K562 (cell line): ENCODE data around the gene KLRK1.
"Not testable (repeated sequence)": the region's sequence is repeated elsewhere in the genome, so short reads cannot be mapped to it uniquely, and the experiment has no call there.

Source experiments
- CBX3 ChIP-seq, 2 experiments: IDR thresholded peaks; 1 replicate in 1 of 2; 2 replicates in 1 of 2; pipeline ENCODE4 v1.6.1; 2012; ENCODE audit warnings: inconsistent platforms in 2 of 2, low read length in 2 of 2, borderline replicate concordance in 1 of 2, control low read depth in 1 of 2
- GATA2 ChIP-seq: sonication (generic); formaldehyde crosslinking; IDR thresholded peaks from 2 replicates; pipeline ENCODE4 v1.4.0; 2020; ENCODE audit warnings: mild to moderate bottlenecking, missing genetic modification reagents
- HNRNPK ChIP-seq: fragments of 200-400 bp; formaldehyde crosslinking; IDR thresholded peaks from one replicate; pipeline ENCODE4 v1.6.1; 2018; ENCODE audit warnings: mild to moderate bottlenecking, low read depth, low read length; ENCODE audit not compliant: poor library complexity, severe bottlenecking
- IRF2 ChIP-seq: sonication (generic); formaldehyde crosslinking; IDR thresholded peaks from 2 replicates; pipeline ENCODE4 v1.8.1; 2022; ENCODE audit warnings: mild to moderate bottlenecking, missing genetic modification reagents
- KLF1 ChIP-seq: fragments of 450-650 bp; IDR thresholded peaks from 2 replicates; pipeline ENCODE4 v1.6.1; 2016; ENCODE audit warnings: missing genetic modification characterization, missing compliant biosample characterization
- RBM39 ChIP-seq: fragments of 200-400 bp; formaldehyde crosslinking; optimal IDR thresholded peaks from 2 replicates; pipeline ENCODE3; 2018; ENCODE audit warnings: low read depth, low read length
- SP2 ChIP-seq: IDR thresholded peaks from 2 replicates; pipeline ENCODE4 v1.6.1; 2011; ENCODE audit warnings: mild to moderate bottlenecking, low read depth, low read length, moderate library complexity; ENCODE audit not compliant: poor library complexity, severe bottlenecking; ENCODE audit errors: extremely low read depth
- TOE1 ChIP-seq, 2 experiments: fragments of 450-650 bp in 1 of 2; sonication (generic) in 1 of 2; formaldehyde crosslinking in 1 of 2; IDR thresholded peaks; 2 replicates each; pipeline versions ENCODE4 v1.7.1 to v1.8.0; 2016 to 2022; ENCODE audit warnings: borderline replicate concordance in 2 of 2, mild to moderate bottlenecking in 2 of 2, antibody characterized with exemption in 1 of 2, inconsistent platforms in 1 of 2, low read depth in 1 of 2, missing genetic modification reagents in 1 of 2, moderate library complexity in 1 of 2
- ZBTB17 ChIP-seq: fragments of 450-650 bp; formaldehyde crosslinking; IDR thresholded peaks from 2 replicates; pipeline ENCODE4 v1.4.0; 2020; ENCODE audit warnings: mild to moderate bottlenecking
- ZNF146 ChIP-seq: IDR thresholded peaks from one replicate; pipeline ENCODE4 v1.6.1; 2018; ENCODE audit warnings: missing compliant biosample characterization; ENCODE audit not compliant: unreplicated experiment
- ZNF24 ChIP-seq: fragments of 450-650 bp; IDR thresholded peaks from 2 replicates; pipeline ENCODE4 v1.6.1; 2016
- ZNF436 ChIP-seq: fragments of 250-450, 450-650 bp; sonication (Bioruptor Pico); formaldehyde crosslinking; IDR thresholded peaks from 2 replicates; pipeline ENCODE4 v1.7.0; 2020; ENCODE audit warnings: mild to moderate bottlenecking
- TF ChIP-seq, protein P1 (sequence below), 3 experiments: IDR thresholded peaks in 2 of 3; conservative IDR thresholded peaks in 1 of 3; 2 replicates each; pipeline ENCODE4 v1.5.1; 2011 to 2012; ENCODE audit warnings: low read length in 3 of 3, mild to moderate bottlenecking in 3 of 3, control low read depth in 2 of 3, improper control_type of control experiment in 1 of 3, inconsistent platforms in 1 of 3, low read depth in 1 of 3, mixed read lengths in 1 of 3, moderate library complexity in 1 of 3; ENCODE audit not compliant: insufficient read depth in 2 of 3
- TF ChIP-seq, protein P2 (sequence below): fragments of 450-650 bp; formaldehyde crosslinking; IDR thresholded peaks from 2 replicates; pipeline ENCODE4 v1.4.0; 2020; ENCODE audit warnings: mild to moderate bottlenecking

DNA sequence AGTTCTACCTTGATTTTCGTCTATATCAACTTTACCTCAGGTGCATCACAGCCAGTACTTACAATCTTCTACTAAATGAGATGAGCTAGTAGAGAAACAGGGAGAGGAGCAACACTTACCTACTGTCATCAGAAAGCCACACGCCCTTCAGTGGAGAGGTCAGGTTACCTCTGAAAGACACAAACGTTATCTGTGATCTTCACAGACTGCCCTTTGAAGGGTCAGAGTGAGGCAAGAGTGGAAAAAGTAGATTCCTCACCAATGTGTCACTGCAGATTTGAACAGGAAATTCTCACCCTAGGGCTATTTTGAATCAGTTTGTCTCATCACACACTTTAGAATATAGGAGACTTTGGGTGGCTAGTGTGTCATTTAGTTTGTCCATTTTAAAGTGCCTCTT is 32.3 kb upstream of the KLRK1 start:
- not testable (repeated sequence) for TF ChIP-seq HNRNPK; CBX3 (IDR thresholded peaks at IDR 0.05; ENCODE audit: borderline replicate concordance in 1 of 2, low read length in 2 of 2); ZNF24; SP2; IRF2 (CRISPR knock-in tag); ZBTB17 (CRISPR knock-in tag); KLF1 (tag); GATA2 (CRISPR knock-in tag); TOE1 (IDR thresholded peaks at IDR 0.05; ENCODE audit: borderline replicate concordance); TOE1 (CRISPR knock-in tag; IDR thresholded peaks at IDR 0.05; ENCODE audit: borderline replicate concordance, low read depth); RBM39; ZNF146 (CRISPR knock-in tag); ZNF436 (CRISPR knock-in tag)
- TF ChIP-seq, protein P1, sequence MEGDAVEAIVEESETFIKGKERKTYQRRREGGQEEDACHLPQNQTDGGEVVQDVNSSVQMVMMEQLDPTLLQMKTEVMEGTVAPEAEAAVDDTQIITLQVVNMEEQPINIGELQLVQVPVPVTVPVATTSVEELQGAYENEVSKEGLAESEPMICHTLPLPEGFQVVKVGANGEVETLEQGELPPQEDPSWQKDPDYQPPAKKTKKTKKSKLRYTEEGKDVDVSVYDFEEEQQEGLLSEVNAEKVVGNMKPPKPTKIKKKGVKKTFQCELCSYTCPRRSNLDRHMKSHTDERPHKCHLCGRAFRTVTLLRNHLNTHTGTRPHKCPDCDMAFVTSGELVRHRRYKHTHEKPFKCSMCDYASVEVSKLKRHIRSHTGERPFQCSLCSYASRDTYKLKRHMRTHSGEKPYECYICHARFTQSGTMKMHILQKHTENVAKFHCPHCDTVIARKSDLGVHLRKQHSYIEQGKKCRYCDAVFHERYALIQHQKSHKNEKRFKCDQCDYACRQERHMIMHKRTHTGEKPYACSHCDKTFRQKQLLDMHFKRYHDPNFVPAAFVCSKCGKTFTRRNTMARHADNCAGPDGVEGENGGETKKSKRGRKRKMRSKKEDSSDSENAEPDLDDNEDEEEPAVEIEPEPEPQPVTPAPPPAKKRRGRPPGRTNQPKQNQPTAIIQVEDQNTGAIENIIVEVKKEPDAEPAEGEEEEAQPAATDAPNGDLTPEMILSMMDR (IDR thresholded peaks at IDR 0.05 in 2 of 3, conservative IDR thresholded peaks at IDR 0.05 in 1 of 3; ENCODE audit: insufficient read depth in 2 of 3, low read depth in 1 of 3, low read length in 3 of 3): not testable (repeated sequence)
- TF ChIP-seq, protein P2, sequence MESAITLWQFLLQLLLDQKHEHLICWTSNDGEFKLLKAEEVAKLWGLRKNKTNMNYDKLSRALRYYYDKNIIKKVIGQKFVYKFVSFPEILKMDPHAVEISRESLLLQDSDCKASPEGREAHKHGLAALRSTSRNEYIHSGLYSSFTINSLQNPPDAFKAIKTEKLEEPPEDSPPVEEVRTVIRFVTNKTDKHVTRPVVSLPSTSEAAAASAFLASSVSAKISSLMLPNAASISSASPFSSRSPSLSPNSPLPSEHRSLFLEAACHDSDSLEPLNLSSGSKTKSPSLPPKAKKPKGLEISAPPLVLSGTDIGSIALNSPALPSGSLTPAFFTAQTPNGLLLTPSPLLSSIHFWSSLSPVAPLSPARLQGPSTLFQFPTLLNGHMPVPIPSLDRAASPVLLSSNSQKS: not testable (repeated sequence)
